GM19467 (cell line): Measurements from ENCODE around the gene IL17RA.
A peak's percentile ranks its signal among the peaks of the same experiment; 100 is the strongest.

Experiments
- ATAC-seq: cut with Tn5 transposase; IDR thresholded peaks from one replicate; pipeline ENCODE4 v1.9.1; 2021; ENCODE audit warnings: mild to moderate bottlenecking, moderate library complexity; ENCODE audit not compliant: unreplicated experiment

The IL17RA gene

GRCh38 chr22:17079572-17079971 lies 5.2 kb upstream of the IL17RA start:
- ATAC-seq = no peak

- ATAC-seq = no peak
These were observed 1.5 kb upstream of the IL17RA start for GRCh38 chr22:17083255-17083654.

- no peak for ATAC-seq
These were observed 874 bp upstream of the IL17RA start for GRCh38 chr22:17083811-17084441.

GRCh38 chr22:17085277-17086181 lies 729 bp downstream of the IL17RA start:
- ATAC-seq = peak; percentile 2

- no peak for ATAC-seq
These were observed 1.5 kb downstream of the IL17RA start for GRCh38 chr22:17086296-17086695.

GRCh38 chr22:17086788-17087497 lies 2.1 kb downstream of the IL17RA start:
- no peak for ATAC-seq

- ATAC-seq = no peak
These were observed 2.8 kb downstream of the IL17RA start for GRCh38 chr22:17087498-17088131.

GRCh38 chr22:17090550-17090949 lies 5.8 kb downstream of the IL17RA start:
- ATAC-seq = no peak

- ATAC-seq = no peak
These were observed 7.1 kb downstream of the IL17RA start for GRCh38 chr22:17091851-17092250.

- no peak for ATAC-seq
These were observed 8.3 kb downstream of the IL17RA start for GRCh38 chr22:17093081-17093480.

GRCh38 chr22:17095538-17095937 lies 10.7 kb downstream of the IL17RA start:
- no peak for ATAC-seq

GRCh38 chr22:17096071-17096470 lies 11.3 kb downstream of the IL17RA start:
- ATAC-seq = no peak

GRCh38 chr22:17097062-17097461 lies 12.3 kb downstream of the IL17RA start:
- no peak for ATAC-seq

- no peak for ATAC-seq
These were observed 12.9 kb downstream of the IL17RA start for GRCh38 chr22:17097701-17098100.

GRCh38 chr22:17098379-17098819 lies 13.6 kb downstream of the IL17RA start:
- ATAC-seq = no peak

GRCh38 chr22:17100621-17101020 lies 15.8 kb downstream of the IL17RA start:
- no peak for ATAC-seq

GRCh38 chr22:17101475-17102296 lies 16.9 kb downstream of the IL17RA start:
- ATAC-seq = no peak

- ATAC-seq = no peak
These were observed 17.5 kb downstream of the IL17RA start for GRCh38 chr22:17102297-17102667.

- no peak for ATAC-seq
These were observed 18.6 kb downstream of the IL17RA start for GRCh38 chr22:17103351-17103750.

GRCh38 chr22:17104336-17104935 lies 19.6 kb downstream of the IL17RA start:
- ATAC-seq = no peak
